RCC 7860 (cell line): Measurements from ENCODE around the gene WWOX.

ENCODE experiments used
- DNase-seq: peaks from one replicate; pipeline ENCODE4 v3.0.0-alpha.2; 2015; ENCODE audit warnings: low spot score
- FAIRE-seq: peaks from 2 replicates; lab custom pipeline; 2012; peaks lifted over from hg19 to GRCh38; lab: Jason Lieb, UNC

WWOX gene

GRCh38 chr16:78485188-78485916 is 385.9 kb downstream of the WWOX start:
- FAIRE-seq (no peak), DNase-seq (no peak)

- no peak for FAIRE-seq
- no peak for DNase-seq
Observed at GRCh38 chr16:78485917-78486257, 386.4 kb downstream of the WWOX start.

GRCh38 chr16:78487471-78487870 is 388.0 kb downstream of the WWOX start:
- no peak for DNase-seq
- no peak for FAIRE-seq

- no peak for DNase-seq
- no peak for FAIRE-seq
Observed at GRCh38 chr16:78489072-78489471, 389.6 kb downstream of the WWOX start.

GRCh38 chr16:78489631-78490030 is 390.2 kb downstream of the WWOX start:
- DNase-seq (no peak), FAIRE-seq (no peak)

GRCh38 chr16:78490431-78490830 is 391.0 kb downstream of the WWOX start:
- DNase-seq: no peak

GRCh38 chr16:78490847-78491246 is 391.4 kb downstream of the WWOX start:
- DNase-seq (no peak), FAIRE-seq (no peak)

More at GRCh38 chr16:78490431-78490830, 391.0 kb downstream of the WWOX start:
- no peak for FAIRE-seq

- FAIRE-seq (no peak), DNase-seq (no peak)
Observed at GRCh38 chr16:78493573-78493972, 394.1 kb downstream of the WWOX start.

- FAIRE-seq (no peak), DNase-seq (no peak)
Observed at GRCh38 chr16:78494105-78494504, 394.7 kb downstream of the WWOX start.

- FAIRE-seq (no peak), DNase-seq (no peak)
Observed at GRCh38 chr16:78494674-78495073, 395.2 kb downstream of the WWOX start.

GRCh38 chr16:78496189-78496588 is 396.7 kb downstream of the WWOX start:
- DNase-seq (no peak), FAIRE-seq (no peak)

- FAIRE-seq (no peak), DNase-seq (no peak)
Observed at GRCh38 chr16:78499399-78499798, 399.9 kb downstream of the WWOX start.

GRCh38 chr16:78500659-78501270 is 401.3 kb downstream of the WWOX start:
- no peak for DNase-seq
- FAIRE-seq: no peak

GRCh38 chr16:78501744-78502143 is 402.3 kb downstream of the WWOX start:
- FAIRE-seq (no peak), DNase-seq (no peak)

GRCh38 chr16:78502812-78503350 is 403.4 kb downstream of the WWOX start:
- FAIRE-seq: no peak
- DNase-seq: no peak

GRCh38 chr16:78503602-78504001 is 404.1 kb downstream of the WWOX start:
- peak; percentile 12 for FAIRE-seq
- DNase-seq: peak; percentile 33

- DNase-seq (no peak), FAIRE-seq (no peak)
Observed at GRCh38 chr16:78504401-78504851, 405.0 kb downstream of the WWOX start.

- FAIRE-seq (no peak), DNase-seq (no peak)
Observed at GRCh38 chr16:78505036-78505435, 405.6 kb downstream of the WWOX start.

- no peak for FAIRE-seq
- no peak for DNase-seq
Observed at GRCh38 chr16:78505544-78506366, 406.3 kb downstream of the WWOX start.

- no peak for FAIRE-seq
Observed at GRCh38 chr16:78506367-78507193, 407.1 kb downstream of the WWOX start.

GRCh38 chr16:78507576-78507975 is 408.1 kb downstream of the WWOX start:
- no peak for FAIRE-seq
- no peak for DNase-seq

More at GRCh38 chr16:78506367-78507193, 407.1 kb downstream of the WWOX start:
- DNase-seq: no peak
